K562 (cell line): Measurements from ENCODE around the gene TMEM271. TPM values are rescaled to one million over a fixed set of nuclear protein-coding genes. Genes with fewer than 3 reads are reported as not detected.

ENCODE experiments used
- ATAC-seq: fragments of 200-7000 bp; cut with Tn5 transposase; 3 replicates; pipeline ENCODE4 v1.9.1; 2020; ENCODE audit warnings: moderate library complexity
- BruUV-seq: library from RNA; stranded (reverse); fragments of 400-500 nt; replicated peaks from 2 replicates; lab custom pipeline; 2021; lab: Mats Ljungman, UMichigan
- CTCF ChIA-PET: fragments of 300-600 bp; formaldehyde crosslinking; extraction: SDS; loops from one replicate; lab custom pipeline; 2021; ENCODE audit warnings: low intra/inter-chr PET ratio; lab: Yijun Ruan, JAX
- POLR2A ChIA-PET: fragments of 300-600, 350-650 bp; sonication (Branson Sonifier 250); formaldehyde crosslinking; extraction: SDS; loops from one replicate; lab custom pipeline; 2021; ENCODE audit warnings: antibody characterized with exemption, inconsistent platforms; lab: Yijun Ruan, JAX
- DNase-seq, 4 experiments: peaks; one replicate each; pipeline versions ENCODE4 v3.0.0 to v3.0.0-alpha.2; 2011 to 2018; ENCODE audit warnings: low spot score in 3 of 4, mixed read lengths in 3 of 4; ENCODE audit errors: extremely low read depth in 1 of 4
- FAIRE-seq: peaks from 2 replicates; lab custom pipeline; 2011; peaks lifted over from hg19 to GRCh38; lab: Jason Lieb, UNC
- H2AFZ ChIP-seq: 2 replicates; pipeline ENCODE4 v1.6.0; 2011; ENCODE audit warnings: low read depth, low read length, control low read depth, inconsistent platforms
- H3K27ac ChIP-seq: fragments of 200-600 bp; 3 replicates; pipeline ENCODE4 v1.8.0; 2011; ENCODE audit warnings: low read depth, mild to moderate bottlenecking, control low read depth, inconsistent platforms, low read length, moderate library complexity, mixed read lengths; ENCODE audit errors: extremely low read depth
- H3K27me3 ChIP-seq, 2 experiments: fragments of 300-600 bp in 1 of 2; 2 replicates in 1 of 2; 3 replicates in 1 of 2; pipeline versions ENCODE4 v1.6.0 to v1.8.0; 2011; ENCODE audit warnings: inconsistent platforms in 2 of 2, low read length in 2 of 2, mild to moderate bottlenecking in 1 of 2, mixed read lengths in 1 of 2, moderate library complexity in 1 of 2; ENCODE audit not compliant: control insufficient read depth in 2 of 2, insufficient read depth in 2 of 2
- H3K36me3 ChIP-seq: fragments of 300-600 bp; 3 replicates; pipeline ENCODE4 v1.8.0; 2011; ENCODE audit warnings: mild to moderate bottlenecking, low read length, inconsistent platforms; ENCODE audit not compliant: control insufficient read depth, insufficient read depth
- H3K4me1 ChIP-seq, 2 experiments: fragments of 200-600 bp in 1 of 2; replicated peaks in 1 of 2; 2 replicates in 1 of 2; 3 replicates in 1 of 2; pipeline versions ENCODE4 v1.5.1 to v1.8.0; 2011; ENCODE audit warnings: inconsistent platforms in 2 of 2, low read length in 2 of 2, mild to moderate bottlenecking in 1 of 2, mixed read lengths in 1 of 2, moderate library complexity in 1 of 2; ENCODE audit not compliant: control insufficient read depth in 2 of 2, insufficient read depth in 2 of 2
- H3K4me2 ChIP-seq: 2 replicates; pipeline ENCODE4 v1.6.1; 2011; ENCODE audit warnings: low read length, control low read depth, inconsistent platforms, mixed read lengths; ENCODE audit not compliant: insufficient read depth
- H3K4me3 ChIP-seq: fragments of 200-600 bp; sonication (generic), shearing (Covaris generic); 2 replicates; pipeline ENCODE4 v1.5.1; 2016; ENCODE audit warnings: control low read depth, inconsistent platforms
- H3K79me2 ChIP-seq: fragments of 200-600 bp; 3 replicates; pipeline ENCODE4 v1.8.0; 2011; ENCODE audit warnings: low read length, inconsistent platforms; ENCODE audit not compliant: control insufficient read depth, insufficient read depth
- H3K9ac ChIP-seq, 2 experiments: 2 replicates each; pipeline versions ENCODE4 v1.6.0 to v1.6.1; 2011; ENCODE audit warnings: low read depth in 2 of 2, low read length in 2 of 2, control low read depth in 1 of 2, inconsistent platforms in 1 of 2, mild to moderate bottlenecking in 1 of 2, mixed read lengths in 1 of 2; ENCODE audit not compliant: insufficient read depth in 1 of 2
- H3K9me1 ChIP-seq: one replicate; pipeline ENCODE4 v1.6.0; 2011; ENCODE audit warnings: inconsistent platforms, mild to moderate bottlenecking, low read length, moderate library complexity; ENCODE audit not compliant: control insufficient read depth, insufficient read depth
- H3K9me3 ChIP-seq: replicated peaks from 2 replicates; pipeline ENCODE4 v1.5.1; 2011; ENCODE audit warnings: low read depth, low read length, inconsistent platforms; ENCODE audit not compliant: control insufficient read depth, insufficient read depth
- H4K20me1 ChIP-seq: replicated peaks from 2 replicates; pipeline ENCODE4 v1.6.1; 2011; ENCODE audit warnings: low read length, inconsistent platforms, mixed read lengths; ENCODE audit not compliant: control insufficient read depth, insufficient read depth
- CBX1 ChIP-seq: sonication (generic); IDR thresholded peaks from 2 replicates; pipeline ENCODE4 v1.6.1; 2016; ENCODE audit warnings: antibody characterized with exemption, low read depth, mild to moderate bottlenecking
- CTCFL ChIP-seq: IDR thresholded peaks from 2 replicates; pipeline ENCODE4 v1.6.1; 2011; ENCODE audit warnings: borderline replicate concordance, low read depth, mild to moderate bottlenecking, moderate library complexity, low read length; ENCODE audit not compliant: insufficient read depth, poor library complexity, severe bottlenecking
- ELK1 ChIP-seq: sonication (generic); formaldehyde crosslinking; IDR thresholded peaks from 2 replicates; pipeline ENCODE4 v1.8.1; 2022; ENCODE audit warnings: missing genetic modification reagents
- GATAD2A ChIP-seq: fragments of 450-650 bp; IDR thresholded peaks from 2 replicates; pipeline ENCODE4 v1.6.1; 2017
- MAX ChIP-seq: sonication (generic); formaldehyde crosslinking; IDR thresholded peaks from 2 replicates; pipeline ENCODE4 v1.9.0; 2022; ENCODE audit warnings: mild to moderate bottlenecking, missing genetic modification reagents
- U2AF2 ChIP-seq: fragments of 200-400 bp; formaldehyde crosslinking; optimal IDR thresholded peaks from 2 replicates; pipeline ENCODE3; 2017; ENCODE audit warnings: low read depth, mild to moderate bottlenecking, low read length
- ZNF316 ChIP-seq: fragments of 450-650 bp; IDR thresholded peaks from 2 replicates; pipeline ENCODE4 v1.6.1; 2016
- ZNF695 ChIP-seq: fragments of 450-650 bp; formaldehyde crosslinking; IDR thresholded peaks from 2 replicates; pipeline ENCODE4 v1.4.0; 2020; ENCODE audit warnings: mild to moderate bottlenecking, moderate library complexity
- WGBS: fragments of 100-300 bp; shearing (Covaris generic); methylation state at CpG from one replicate; pipeline ENCODE4 v1.1.6; 2016; ENCODE audit warnings: low coverage, mixed read lengths; ENCODE audit not compliant: insufficient coverage; ENCODE audit errors: missing lambda C conversion rate; 5-methylcytosine and 5-hydroxymethylcytosine counted together
- in situ Hi-C: fragments of 300-500 bp; cut with MboI; formaldehyde crosslinking; loops from 4 replicates; pipeline ENCODE4 v1.15.0; 2018; ENCODE audit warnings: inconsistent platforms, mixed read lengths
- intact Hi-C: fragments of 100-400 bp; cut with micrococcal nuclease; formaldehyde crosslinking; loops from 2 replicates; pipeline ENCODE4 v1.14.2; 2022
- polyA plus RNA-seq, 8 experiments: library from polyadenylated mRNA; depleted of rRNA in 4 of 8; stranded (reverse) in 5 of 8; unstranded in 3 of 8; fragments of >200 nt; fragmentation: Nextera tagmentation in 2 of 8; fragmentation: Illumina TruSeq in 1 of 8; extraction: Ambion mirVana in 2 of 8; extraction: Trizol in 1 of 8; gene quantifications; 2 replicates each; pipeline versions ENCODE4 v1.2.1 to v1.2.3, GENCODE V29; 2011 to 2014; ENCODE audit warnings: inconsistent platforms in 1 of 8, missing spikeins in 1 of 8
- total RNA-seq, 7 experiments: library from RNA; depleted of rRNA in 6 of 7; stranded (reverse); fragments of >200 nt in 6 of 7; fragmentation: Illumina TruSeq in 2 of 7; extraction: Trizol in 2 of 7; gene quantifications; 2 replicates each; pipeline versions ENCODE4 v1.2.1 to v1.2.3, GENCODE V29; 2011 to 2021; ENCODE audit warnings: low replicate concordance in 1 of 7

The TMEM271 gene
- total and polyA plus RNA-seq, 9 of the 15 experiments (the other 6 are each of a cell fraction or from before 2014, with no cell fraction given), result not detected

- no peaks in the 10 kb centered on the region for H3K79me2 ChIP-seq
- peaks cover 3 to 34% of the 10 kb centered on the region in 2 experiments; a peak in 3 of 5 replicates for H3K27me3 ChIP-seq
- ATAC-seq (no peak), FAIRE-seq (no peak), DNase-seq (no peak)
- in situ Hi-C loops, result no loop called here
- TF ChIP-seq MAX (CRISPR knock-in tag) (no peak), CBX1 (no peak), ZNF316 (peak; percentile 39)
- no peaks in the 10 kb centered on the region for H3K4me1 ChIP-seq
- H3K27ac ChIP-seq, result no peak overlapping the region
- ChIA-PET CTCF (no interaction called here), POLR2A (no interaction called here)
- H3K4me3 ChIP-seq, result no peak overlapping the region
- H4K20me1 ChIP-seq, result no peaks in the 10 kb centered on the region
- H2AFZ ChIP-seq, result no peak overlapping the region
- BruUV-seq, result no TSS peak
- WGBS, result 0% methylated on average over 5 of the region's 5 CpGs
- intact Hi-C loops, result no loop called here
- no peaks in the 10 kb centered on the region for H3K36me3 ChIP-seq
- no peaks in the 10 kb centered on the region for H3K9me1 ChIP-seq
- no peak overlapping the region for H3K9ac ChIP-seq
- no peaks in the 10 kb centered on the region for H3K9me3 ChIP-seq
- H3K4me2 ChIP-seq, result no peak overlapping the region
Measured at GRCh38 chr4:561426-561825, 14.7 kb downstream of the TMEM271 start.

GRCh38 chr4:560731-561291, 15.3 kb downstream of the TMEM271 start:
- H3K4me1 ChIP-seq, result no peaks in the 10 kb centered on the region
- H3K4me3 ChIP-seq, result no peak overlapping the region
- no peak for DNase-seq
- in situ Hi-C loops (no loop called here), intact Hi-C loops (no loop called here)
- no peaks in the 10 kb centered on the region for H3K79me2 ChIP-seq
- POLR2A ChIA-PET, result interaction anchor here (0.7 kb wide), 1 partner anchor 9 kb away, joined by 5 read pairs; no protein-coding TSS in a partner anchor
- no peak overlapping the region for H2AFZ ChIP-seq
- no peak for FAIRE-seq
- no peaks in the 10 kb centered on the region for H4K20me1 ChIP-seq
- no peak overlapping the region for H3K4me2 ChIP-seq
- H3K9me3 ChIP-seq, result no peaks in the 10 kb centered on the region
- H3K36me3 ChIP-seq, result no peaks in the 10 kb centered on the region
- BruUV-seq, result no TSS peak
- no peak overlapping the region for H3K27ac ChIP-seq
- CTCF ChIA-PET, result no interaction called here
- H3K27me3 ChIP-seq, result peaks cover 3 to 39% of the 10 kb centered on the region in 2 experiments; a peak in 3 of 5 replicates
- no peaks in the 10 kb centered on the region for H3K9me1 ChIP-seq
- no peak; the same call in 2 of the 3 replicates for ATAC-seq
- WGBS, result 0% methylated on average over 11 of the region's 12 CpGs
- no peak overlapping the region for H3K9ac ChIP-seq
- TF ChIP-seq U2AF2, result no peak
- no peak for TF ChIP-seq GATAD2A
- no peak for TF ChIP-seq ELK1 (CRISPR knock-in tag)
- no peak for TF ChIP-seq CTCFL
- TF ChIP-seq ZNF695 (CRISPR knock-in tag), result no peak
